Thoracic aorta (tissue), 2 donors: ENCODE data around the gene ADARB1. TPM values are rescaled to one million over a fixed set of nuclear protein-coding genes. Genes with fewer than 3 reads are reported as not detected.
A peak's percentile ranks its signal among the peaks of the same experiment; 100 is the strongest.

Experiments used
- ATAC-seq: fragments of 150-250 bp; one replicate; pipeline ENCODE4 v1.8.0; 2017; ENCODE audit warnings: low read depth; ENCODE audit not compliant: insufficient number of reproducible peaks, low FRiP score
- DNase-seq: peaks from one replicate; pipeline ENCODE4 v3.0.0-alpha.2; 2020; ENCODE audit warnings: low spot score
- H3K27ac ChIP-seq, 2 donors: fragments of 200-600 bp; sonication (generic); 1 replicate in 1 of 2; 2 replicates in 1 of 2; pipeline ENCODE4 v1.5.1; 2016; ENCODE audit warnings: mild to moderate bottlenecking in 2 of 2, moderate library complexity in 2 of 2
- H3K27me3 ChIP-seq: fragments of 200-600 bp; sonication (generic); replicated peaks from 2 replicates; pipeline ENCODE4 v1.6.0; 2016; ENCODE audit warnings: mild to moderate bottlenecking; ENCODE audit not compliant: insufficient read depth
- H3K36me3 ChIP-seq: fragments of 200-600 bp; sonication (generic); one replicate; pipeline ENCODE4 v1.5.1; 2016
- H3K4me1 ChIP-seq, 2 donors: fragments of 200-600 bp; sonication (generic); 1 replicate in 1 of 2; 2 replicates in 1 of 2; pipeline versions ENCODE4 v1.5.1 to v1.6.0; 2016; ENCODE audit warnings: low read depth in 2 of 2, mild to moderate bottlenecking in 1 of 2; ENCODE audit not compliant: control insufficient read depth in 1 of 2
- H3K4me3 ChIP-seq: fragments of 200-600 bp; sonication (generic); 2 replicates; pipeline ENCODE4 v1.5.1; 2016; ENCODE audit warnings: mild to moderate bottlenecking
- H3K9me3 ChIP-seq: fragments of 200-600 bp; sonication (generic); 2 replicates; pipeline ENCODE4 v1.5.1; 2016
- CTCF ChIP-seq: fragments of 200-600 bp; sonication (generic); IDR thresholded peaks from one replicate; pipeline ENCODE4 v1.5.1; 2019; ENCODE audit warnings: antibody characterized with exemption
- total RNA-seq, 2 donors: library from RNA; depleted of rRNA; stranded (reverse); fragments of >200 nt; gene quantifications; one replicate each; pipeline versions ENCODE4 v1.1.0 to v1.2.3, GENCODE V29; 2016

Gene ADARB1
- total RNA-seq, 2 donors from 2014 or later: 124 to 201 TPM

DNA sequence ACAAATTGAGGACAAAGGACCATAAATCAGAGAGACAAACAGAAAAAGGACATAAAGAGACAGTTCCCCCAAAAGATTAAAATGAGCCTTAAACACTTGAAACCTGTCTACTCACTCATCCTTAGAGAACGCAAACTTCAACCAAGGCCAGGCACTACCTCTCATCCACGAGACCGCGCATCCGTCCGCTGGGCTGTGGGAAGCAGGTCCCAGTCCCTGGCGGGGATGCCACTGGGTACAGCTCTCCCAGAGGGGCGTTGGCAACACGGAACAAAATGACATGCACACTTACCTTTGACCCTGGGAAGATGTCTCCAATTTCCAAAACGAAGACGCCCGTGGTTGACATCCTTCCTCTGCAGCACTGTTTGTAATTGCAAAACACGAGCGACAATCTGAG lies 16.5 kb upstream of the ADARB1 start:
- H3K9me3 ChIP-seq: no peaks in the 10 kb centered on the region
- DNase-seq (no peak), ATAC-seq (no peak)
- H3K4me3 ChIP-seq: no peak overlapping the region
- no peak for TF ChIP-seq CTCF
- H3K36me3 ChIP-seq: no peaks in the 10 kb centered on the region
- H3K27me3 ChIP-seq: no peaks in the 10 kb centered on the region
- H3K4me1 ChIP-seq: peaks cover 7 to 31% of the 10 kb centered on the region in 2 donors
- no peak overlapping the region for H3K27ac ChIP-seq

- no peaks in the 10 kb centered on the region for H3K27me3 ChIP-seq
- no peak overlapping the region for H3K27ac ChIP-seq
- H3K9me3 ChIP-seq: no peaks in the 10 kb centered on the region
- TF ChIP-seq CTCF: no peak
- peaks cover 7 to 28% of the 10 kb centered on the region in 2 donors for H3K4me1 ChIP-seq
- no peaks in the 10 kb centered on the region for H3K36me3 ChIP-seq
- ATAC-seq (no peak), DNase-seq (no peak)
- H3K4me3 ChIP-seq: no peak overlapping the region
Observed at GRCh38 chr21:45059121-45059520, 15.3 kb upstream of the ADARB1 start.

DNA sequence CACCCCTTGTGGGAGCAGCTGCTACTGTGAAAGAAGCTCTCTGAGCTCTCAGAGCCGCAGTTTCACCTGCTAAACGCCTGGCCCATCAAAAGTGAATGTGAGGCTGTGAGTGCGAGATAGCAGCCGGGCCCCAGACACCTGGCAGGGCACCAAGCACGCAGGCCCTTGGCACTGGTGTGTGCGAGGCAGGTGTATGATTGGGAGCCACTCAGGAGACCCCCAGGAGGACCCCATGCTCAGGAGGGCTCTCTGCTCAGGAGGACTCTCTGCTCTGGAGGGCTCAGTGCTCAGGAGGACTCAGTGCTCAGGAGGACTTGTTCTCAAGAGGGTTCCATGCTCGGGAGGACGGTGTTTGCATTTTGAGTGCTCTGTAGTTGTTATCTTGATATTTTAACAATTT lies 14.3 kb upstream of the ADARB1 start:
- TF ChIP-seq CTCF: no peak
- Histone ChIP-seq H3K4me1 (peaks cover 15 to 33% of the 10 kb centered on the region in 2 donors), H3K9me3 (no peaks in the 10 kb centered on the region), H3K27ac (no peak overlapping the region), H3K27me3 (no peaks in the 10 kb centered on the region), H3K36me3 (no peaks in the 10 kb centered on the region), H3K4me3 (no peak overlapping the region)
- DNase-seq (no peak), ATAC-seq (no peak)

- no peak overlapping the region for H3K27ac ChIP-seq
- no peak for TF ChIP-seq CTCF
- no peak overlapping the region for H3K4me3 ChIP-seq
- no peak for DNase-seq
- H3K9me3 ChIP-seq: no peaks in the 10 kb centered on the region
- no peak for ATAC-seq
- peaks cover 15 to 31% of the 10 kb centered on the region in 2 donors for H3K4me1 ChIP-seq
- no peaks in the 10 kb centered on the region for H3K36me3 ChIP-seq
- no peaks in the 10 kb centered on the region for H3K27me3 ChIP-seq
Observed at GRCh38 chr21:45060675-45061311, 13.6 kb upstream of the ADARB1 start.

DNA sequence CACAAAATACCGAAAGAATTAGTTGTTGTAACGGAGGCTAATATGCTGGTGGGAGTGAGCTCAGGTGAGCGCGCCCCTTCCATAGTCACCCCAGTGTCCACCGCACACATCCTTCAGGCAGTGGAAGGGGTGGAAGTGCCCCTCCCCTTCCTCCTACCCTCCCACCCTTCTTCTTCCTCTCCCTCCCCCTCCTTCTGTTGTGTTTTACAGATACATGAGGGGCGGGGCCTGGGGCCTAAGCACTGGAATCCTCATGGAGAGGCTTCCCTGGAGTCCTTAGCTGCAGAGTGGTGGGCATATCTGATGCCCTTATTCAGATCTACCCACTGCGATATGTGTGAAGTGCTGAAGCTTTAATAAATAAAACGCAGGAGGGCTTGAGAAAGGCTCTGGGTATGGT lies 10.3 kb upstream of the ADARB1 start:
- no peak for TF ChIP-seq CTCF
- no peaks in the 10 kb centered on the region for H3K36me3 ChIP-seq
- no peaks in the 10 kb centered on the region for H3K27me3 ChIP-seq
- peaks cover 8 to 26% of the 10 kb centered on the region in 2 donors for H3K4me1 ChIP-seq
- H3K4me3 ChIP-seq: peak overlapping the region; percentile 37
- H3K27ac ChIP-seq: peak overlapping the region; percentile 81 to 86
- no peak for DNase-seq
- no peak for ATAC-seq
- no peaks in the 10 kb centered on the region for H3K9me3 ChIP-seq
